Activated CD4-positive, alpha-beta T cell treated with anti-CD3 and anti-CD28 coated beads, Interleukin-2, amount 50 U/mL, for 24 hours (primary cell): ENCODE results near the gene TGIF2.
"Not testable (repeated sequence)": the region's sequence is repeated elsewhere in the genome, so short reads cannot be mapped to it uniquely, and the experiment has no call there.

Experiments used
- DNase-seq, 2 donors: peaks; one replicate each; pipeline ENCODE4 v3.0.0-alpha.2; 2020; ENCODE audit warnings: low read depth in 1 of 2, low spot score in 1 of 2

TGIF2 gene

GRCh38 chr20:36546111-36546736 lies 27.2 kb upstream of the TGIF2 start:
- no peak for DNase-seq

GRCh38 chr20:36547186-36548005 lies 26.0 kb upstream of the TGIF2 start:
- DNase-seq, result no peak

GRCh38 chr20:36548006-36548315 lies 25.4 kb upstream of the TGIF2 start:
- no peak for DNase-seq

- no peak for DNase-seq
Observed at GRCh38 chr20:36548704-36549627, 24.4 kb upstream of the TGIF2 start.

GRCh38 chr20:36549628-36549941 lies 23.8 kb upstream of the TGIF2 start:
- DNase-seq, result no peak

- no peak for DNase-seq
Observed at GRCh38 chr20:36549942-36550789, 23.2 kb upstream of the TGIF2 start.

- DNase-seq, result no peak
Observed at GRCh38 chr20:36550790-36551299, 22.6 kb upstream of the TGIF2 start.

- no peak for DNase-seq
Observed at GRCh38 chr20:36555248-36555647, 18.1 kb upstream of the TGIF2 start.

- no peak for DNase-seq
Observed at GRCh38 chr20:36562724-36563123, 10.7 kb upstream of the TGIF2 start.

- no peak for DNase-seq
Observed at GRCh38 chr20:36563374-36563773, 10.0 kb upstream of the TGIF2 start.

- not testable (repeated sequence) for DNase-seq
Observed at GRCh38 chr20:36564078-36564725, 9.2 kb upstream of the TGIF2 start.

- DNase-seq, result not testable (repeated sequence)
Observed at GRCh38 chr20:36564726-36565121, 8.7 kb upstream of the TGIF2 start.

GRCh38 chr20:36565520-36565919 lies 7.9 kb upstream of the TGIF2 start:
- DNase-seq, result no peak

- DNase-seq, result no peak
Observed at GRCh38 chr20:36569847-36570429, 3.5 kb upstream of the TGIF2 start.

GRCh38 chr20:36571564-36572504 lies 1.6 kb upstream of the TGIF2 start:
- no peak for DNase-seq

- peak in 1 of 2 donors; percentile 67 for DNase-seq
Observed at GRCh38 chr20:36572701-36573102, 695 bp upstream of the TGIF2 start.

- DNase-seq, result no peak
Observed at GRCh38 chr20:36573798-36574365, 485 bp downstream of the TGIF2 start.

GRCh38 chr20:36574366-36575135 lies 1.2 kb downstream of the TGIF2 start:
- DNase-seq, result peak in 1 of 2 donors; percentile 29
